H1 (cell line): ENCODE results near the gene TUBE1. TPM values are rescaled to one million over a fixed set of nuclear protein-coding genes. Genes with fewer than 3 reads are reported as not detected.
"Not testable (repeated sequence)": the region's sequence is repeated elsewhere in the genome, so short reads cannot be mapped to it uniquely, and the experiment has no call there.

ENCODE experiments used
- CTCF ChIA-PET: fragments of 300-600 bp; sonication (Branson Sonifier 250); formaldehyde crosslinking; loops from one replicate; lab custom pipeline; 2021; ENCODE audit not compliant: partially characterized antibody; lab: Charles Lee
- POLR2A ChIA-PET: fragments of 300-600 bp; sonication (Branson Sonifier 250); formaldehyde crosslinking; loops from one replicate; lab custom pipeline; 2021; ENCODE audit warnings: inconsistent platforms; ENCODE audit not compliant: partially characterized antibody; lab: Charles Lee
- DNase-seq, 2 experiments: peaks; one replicate each; pipeline versions ENCODE4 v3.0.0 to v3.0.0-alpha.2; 2010 to 2022; ENCODE audit warnings: low spot score in 2 of 2, low read depth in 1 of 2, mixed read lengths in 1 of 2
- FAIRE-seq: peaks from 2 replicates; lab custom pipeline; 2011; peaks lifted over from hg19 to GRCh38; lab: Jason Lieb, UNC
- H2AFZ ChIP-seq: 2 replicates; pipeline ENCODE4 v1.8.1; 2012; ENCODE audit warnings: low read length, inconsistent platforms
- H2AK5ac ChIP-seq: 2 replicates; pipeline ENCODE4 v1.6.1; 2013; ENCODE audit warnings: low read depth, low read length
- H2BK120ac ChIP-seq: replicated peaks from 2 replicates; pipeline ENCODE3; 2013; ENCODE audit warnings: low read depth, low read length, inconsistent platforms
- H2BK12ac ChIP-seq: 2 replicates; pipeline ENCODE4 v1.6.1; 2013; ENCODE audit warnings: low read depth, low read length
- H2BK15ac ChIP-seq: 2 replicates; pipeline ENCODE4 v1.6.1; 2013; ENCODE audit warnings: low read length
- H2BK20ac ChIP-seq: 2 replicates; pipeline ENCODE4 v1.6.1; 2013; ENCODE audit warnings: low read length
- H2BK5ac ChIP-seq: 2 replicates; pipeline ENCODE4 v1.6.1; 2013; ENCODE audit warnings: low read depth, low read length
- H3K14ac ChIP-seq: 2 replicates; pipeline ENCODE4 v1.6.1; 2013; ENCODE audit warnings: inconsistent platforms; ENCODE audit not compliant: insufficient read length
- H3K18ac ChIP-seq: 2 replicates; pipeline ENCODE4 v1.6.1; 2013; ENCODE audit warnings: low read length; ENCODE audit errors: extremely low read depth
- H3K23ac ChIP-seq: 2 replicates; pipeline ENCODE4 v1.6.1; 2013; ENCODE audit warnings: inconsistent platforms; ENCODE audit not compliant: insufficient read length
- H3K23me2 ChIP-seq: 2 replicates; pipeline ENCODE4 v1.6.1; 2013; ENCODE audit warnings: low read depth, low read length
- H3K27ac ChIP-seq: 2 replicates; pipeline ENCODE4 v1.6.1; 2011; ENCODE audit warnings: low read depth, low read length, inconsistent platforms
- H3K27me3 ChIP-seq, 4 experiments: replicated peaks in 1 of 4; 1 replicate in 1 of 4; 2 replicates in 3 of 4; pipeline versions ENCODE4 v1.6.1 to v1.8.1; 2011 to 2013; ENCODE audit warnings: low read length in 3 of 4, mild to moderate bottlenecking in 3 of 4, inconsistent platforms in 2 of 4, mixed read lengths in 2 of 4, moderate library complexity in 1 of 4; ENCODE audit not compliant: control insufficient read depth in 3 of 4, insufficient read depth in 3 of 4; ENCODE audit errors: extremely low read depth in 1 of 4
- H3K36me3 ChIP-seq, 4 experiments: 2 replicates each; pipeline versions ENCODE4 v1.6.1 to v1.8.1; 2011 to 2013; ENCODE audit warnings: mild to moderate bottlenecking in 4 of 4, low read length in 3 of 4, moderate library complexity in 2 of 4, control low read depth in 1 of 4, inconsistent platforms in 1 of 4; ENCODE audit not compliant: insufficient read depth in 4 of 4, control insufficient read depth in 2 of 4
- H3K4ac ChIP-seq: replicated peaks from 2 replicates; pipeline ENCODE3; 2013; ENCODE audit warnings: low read length, low read depth, mixed read lengths, inconsistent platforms; ENCODE audit not compliant: insufficient read length
- H3K4me1 ChIP-seq, 4 experiments: replicated peaks in 1 of 4; 1 replicate in 1 of 4; 2 replicates in 3 of 4; pipeline versions ENCODE4 v1.6.1 to v1.8.1; 2011 to 2013; ENCODE audit warnings: low read length in 3 of 4, inconsistent platforms in 2 of 4, mixed read lengths in 1 of 4; ENCODE audit not compliant: insufficient read depth in 4 of 4, control insufficient read depth in 3 of 4
- H3K4me2 ChIP-seq, 2 experiments: 2 replicates each; pipeline versions ENCODE4 v1.6.1 to v1.8.1; 2011 to 2013; ENCODE audit warnings: low read depth in 2 of 2, low read length in 2 of 2, control low read depth in 1 of 2, inconsistent platforms in 1 of 2, mild to moderate bottlenecking in 1 of 2; ENCODE audit not compliant: insufficient read depth in 1 of 2
- H3K4me3 ChIP-seq, 4 experiments: fragments of 200-600, 300-600 bp in 1 of 4; sonication (generic), shearing (Covaris generic), sonication (Bioruptor Twin) in 1 of 4; 2 replicates each; pipeline versions ENCODE4 v1.5.1 to v1.8.1; 2011 to 2016; ENCODE audit warnings: low read length in 4 of 4, low read depth in 3 of 4, control low read depth in 2 of 4, inconsistent platforms in 2 of 4, mild to moderate bottlenecking in 2 of 4, mixed read lengths in 1 of 4, moderate library complexity in 1 of 4; ENCODE audit not compliant: insufficient read depth in 2 of 4; ENCODE audit errors: extremely low read depth in 1 of 4
- H3K56ac ChIP-seq: replicated peaks from 2 replicates; pipeline ENCODE3; 2013; ENCODE audit warnings: low read depth, mild to moderate bottlenecking, mixed read lengths, low read length, inconsistent platforms; ENCODE audit not compliant: insufficient read length
- H3K79me1 ChIP-seq: 2 replicates; pipeline ENCODE4 v1.6.1; 2013; ENCODE audit warnings: low read depth, low read length, control low read depth
- H3K79me2 ChIP-seq, 2 experiments: 2 replicates each; pipeline versions ENCODE4 v1.6.1 to v1.8.1; 2012 to 2013; ENCODE audit warnings: low read length in 2 of 2, mild to moderate bottlenecking in 2 of 2, inconsistent platforms in 1 of 2; ENCODE audit not compliant: insufficient read depth in 2 of 2, control insufficient read depth in 1 of 2
- H3K9ac ChIP-seq, 4 experiments: replicated peaks in 1 of 4; 1 replicate in 1 of 4; 2 replicates in 3 of 4; pipeline versions ENCODE4 v1.6.1 to v1.8.1; 2011 to 2013; ENCODE audit warnings: low read depth in 3 of 4, low read length in 3 of 4, control low read depth in 2 of 4, mild to moderate bottlenecking in 2 of 4, moderate library complexity in 2 of 4, inconsistent platforms in 1 of 4; ENCODE audit errors: extremely low read depth in 1 of 4
- H3K9me3 ChIP-seq, 2 experiments: 2 replicates each; pipeline versions ENCODE4 v1.6.1 to v1.8.1; 2012 to 2013; ENCODE audit warnings: mild to moderate bottlenecking in 2 of 2, moderate library complexity in 2 of 2, control low read depth in 1 of 2, inconsistent platforms in 1 of 2, low read depth in 1 of 2, low read length in 1 of 2, mixed read lengths in 1 of 2; ENCODE audit not compliant: insufficient read depth in 2 of 2
- H4K20me1 ChIP-seq, 2 experiments: replicated peaks in 1 of 2; 2 replicates each; pipeline versions ENCODE3 to v1.8.1; 2011 to 2013; ENCODE audit warnings: inconsistent platforms in 2 of 2, low read length in 2 of 2, mild to moderate bottlenecking in 1 of 2; ENCODE audit not compliant: insufficient read depth in 2 of 2, control insufficient read depth in 1 of 2
- H4K5ac ChIP-seq: 2 replicates; pipeline ENCODE4 v1.6.1; 2013; ENCODE audit warnings: low read length, low read depth, mixed read lengths, inconsistent platforms; ENCODE audit not compliant: insufficient read length
- H4K8ac ChIP-seq: 2 replicates; pipeline ENCODE4 v1.8.0; 2013; ENCODE audit warnings: mild to moderate bottlenecking, moderate library complexity, low read length, inconsistent platforms; ENCODE audit not compliant: insufficient read depth; ENCODE audit errors: extremely low read depth
- H4K91ac ChIP-seq: replicated peaks from 2 replicates; pipeline ENCODE3; 2013; ENCODE audit warnings: low read length, mixed read lengths, inconsistent platforms; ENCODE audit not compliant: insufficient read length
- BCL11A ChIP-seq, 2 experiments: IDR thresholded peaks; one replicate each; pipeline ENCODE4 v1.6.1; 2011; ENCODE audit warnings: low read depth in 2 of 2, low read length in 2 of 2, mild to moderate bottlenecking in 2 of 2
- CBX8 ChIP-seq: fragments of 300-800, 300-1000 bp; sonication (generic); IDR thresholded peaks from 2 replicates; pipeline ENCODE4 v1.7.1; 2016; ENCODE audit warnings: low read depth, low read length, borderline replicate concordance
- SUZ12 ChIP-seq: fragments of 200-600 bp; sonication (generic); IDR thresholded peaks from 2 replicates; pipeline ENCODE4 v1.6.1; 2012; ENCODE audit warnings: mild to moderate bottlenecking, inconsistent platforms, low read length, moderate library complexity, mixed read lengths
- TAF1 ChIP-seq: IDR thresholded peaks from 2 replicates; pipeline ENCODE4 v1.6.1; 2011; ENCODE audit warnings: mild to moderate bottlenecking, low read depth, low read length
- TEAD4 ChIP-seq: IDR thresholded peaks from 2 replicates; pipeline ENCODE4 v1.6.1; 2012; ENCODE audit warnings: low read depth, low read length, inconsistent platforms, mixed read lengths
- WGBS, 2 experiments: shearing (Covaris generic) in 1 of 2; methylation state at CpG; one replicate each; pipeline versions ENCODE4 v1.1.6 to v1.1.7; 2013 to 2015; ENCODE audit warnings: low lambda C conversion rate in 2 of 2, mixed read lengths in 2 of 2, inconsistent platforms in 1 of 2, low coverage in 1 of 2, missing lambda C conversion rate in 1 of 2; ENCODE audit not compliant: insufficient replicate concordance in 2 of 2, insufficient coverage in 1 of 2, insufficient read length in 1 of 2; ENCODE audit errors: extremely low coverage in 1 of 2, missing lambda C conversion rate in 1 of 2; 5-methylcytosine and 5-hydroxymethylcytosine counted together
- polyA plus RNA-seq, 7 experiments: library from polyadenylated mRNA; depleted of rRNA in 3 of 7; stranded (reverse) in 5 of 7; unstranded in 2 of 7; fragments of >200 nt in 5 of 7; fragments of 200-250 nt in 2 of 7; gene quantifications; 1 replicate in 5 of 7; 2 replicates in 1 of 7; 4 replicates in 1 of 7; pipeline versions ENCODE4 v1.2.1 to v1.2.3, GENCODE V29; 2011 to 2013; ENCODE audit warnings: missing spikeins in 2 of 7, mixed read lengths in 2 of 7
- total RNA-seq: library from RNA; stranded (reverse); fragmentation: NEBNext Ultra II Directional; extraction: Animal tissue kit (Norgen Biotek cat#: 25700); gene quantifications from 2 replicates; pipeline ENCODE4 v1.2.1, GENCODE V29; 2021
- TF ChIP-seq, protein P1 (sequence below): IDR thresholded peaks from 2 replicates; pipeline ENCODE4 v1.6.1; 2012; ENCODE audit warnings: inconsistent platforms

The TUBE1 gene
- total and polyA plus RNA-seq, 2 of the 8 experiments (the other 6 are each of a cell fraction or from before 2014, with no cell fraction given) = 8.0 to 15.9 TPM

DNA sequence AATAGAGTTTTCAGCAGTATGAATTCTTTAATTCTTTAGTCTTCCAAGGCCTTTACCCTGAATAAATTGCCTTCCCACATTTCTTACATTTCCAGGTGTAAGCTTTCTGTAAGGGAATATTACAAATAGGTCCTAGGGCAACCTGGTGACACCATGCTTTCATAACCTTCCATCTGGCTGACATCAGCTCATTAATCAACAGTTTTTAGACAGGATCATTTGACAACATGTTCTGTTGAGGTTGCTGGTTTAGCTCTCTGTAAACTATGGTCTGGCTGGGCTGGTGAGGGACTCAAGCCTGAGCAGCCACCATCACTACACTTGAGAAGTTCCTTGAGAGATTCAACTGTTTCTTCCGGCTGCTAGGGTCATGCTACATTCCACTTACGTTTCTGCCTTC lies 19.3 kb upstream of the TUBE1 start (continued):
- TF ChIP-seq TEAD4 = no peak
- TF ChIP-seq CBX8 = no peak
- TF ChIP-seq, protein P1, sequence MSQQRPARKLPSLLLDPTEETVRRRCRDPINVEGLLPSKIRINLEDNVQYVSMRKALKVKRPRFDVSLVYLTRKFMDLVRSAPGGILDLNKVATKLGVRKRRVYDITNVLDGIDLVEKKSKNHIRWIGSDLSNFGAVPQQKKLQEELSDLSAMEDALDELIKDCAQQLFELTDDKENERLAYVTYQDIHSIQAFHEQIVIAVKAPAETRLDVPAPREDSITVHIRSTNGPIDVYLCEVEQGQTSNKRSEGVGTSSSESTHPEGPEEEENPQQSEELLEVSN = no peak
- no peak for TF ChIP-seq BCL11A (IDR thresholded peaks at IDR 0.05; ENCODE audit: low read depth in 2 of 2, low read length in 2 of 2)
- TF ChIP-seq TAF1 = no peak
- no peak for TF ChIP-seq SUZ12

GRCh38 chr6:112106026-112106425 lies 18.7 kb upstream of the TUBE1 start:
- H3K4me2 ChIP-seq, H2BK20ac ChIP-seq, H3K4me1 ChIP-seq, H2BK5ac ChIP-seq, H4K5ac ChIP-seq, H4K20me1 ChIP-seq, DNase-seq, H3K9ac ChIP-seq, H3K4me3 ChIP-seq, H3K79me2 ChIP-seq, H2BK12ac ChIP-seq, H3K9me3 ChIP-seq, H3K56ac ChIP-seq, H2AK5ac ChIP-seq, H2BK15ac ChIP-seq, H3K23ac ChIP-seq, H3K27ac ChIP-seq, H3K4ac ChIP-seq, H3K23me2 ChIP-seq, H3K27me3 ChIP-seq, H4K8ac ChIP-seq, H2BK120ac ChIP-seq, H4K91ac ChIP-seq, H3K79me1 ChIP-seq, FAIRE-seq, H3K36me3 ChIP-seq, H3K18ac ChIP-seq, H2AFZ ChIP-seq, H3K14ac ChIP-seq: not testable (repeated sequence)
- POLR2A ChIA-PET = interaction anchor here (1.6 kb wide), 1 partner anchor 19 kb away, joined by 4 read pairs; the partner anchor contains the start of genes FAM229B and TUBE1
- CTCF ChIA-PET = interaction anchor here (0.6 to 1.1 kb wide), 2 partner anchors 19 kb away, joined by 3 to 4 read pairs; no protein-coding TSS in a partner anchor
- WGBS, 2 experiments = 96% methylated on average over 2 of the region's 2 CpGs; no CpG with 5 or more reads in 1 of the 2 experiments
